ENCODE measurements around the gene SYNRG. TPM values are rescaled to one million over a fixed set of nuclear protein-coding genes. Genes with fewer than 3 reads are reported as not detected.

SYNRG gene
- total RNA-seq, 1 donor from 2014 or later = 49.5 TPM

DNA sequence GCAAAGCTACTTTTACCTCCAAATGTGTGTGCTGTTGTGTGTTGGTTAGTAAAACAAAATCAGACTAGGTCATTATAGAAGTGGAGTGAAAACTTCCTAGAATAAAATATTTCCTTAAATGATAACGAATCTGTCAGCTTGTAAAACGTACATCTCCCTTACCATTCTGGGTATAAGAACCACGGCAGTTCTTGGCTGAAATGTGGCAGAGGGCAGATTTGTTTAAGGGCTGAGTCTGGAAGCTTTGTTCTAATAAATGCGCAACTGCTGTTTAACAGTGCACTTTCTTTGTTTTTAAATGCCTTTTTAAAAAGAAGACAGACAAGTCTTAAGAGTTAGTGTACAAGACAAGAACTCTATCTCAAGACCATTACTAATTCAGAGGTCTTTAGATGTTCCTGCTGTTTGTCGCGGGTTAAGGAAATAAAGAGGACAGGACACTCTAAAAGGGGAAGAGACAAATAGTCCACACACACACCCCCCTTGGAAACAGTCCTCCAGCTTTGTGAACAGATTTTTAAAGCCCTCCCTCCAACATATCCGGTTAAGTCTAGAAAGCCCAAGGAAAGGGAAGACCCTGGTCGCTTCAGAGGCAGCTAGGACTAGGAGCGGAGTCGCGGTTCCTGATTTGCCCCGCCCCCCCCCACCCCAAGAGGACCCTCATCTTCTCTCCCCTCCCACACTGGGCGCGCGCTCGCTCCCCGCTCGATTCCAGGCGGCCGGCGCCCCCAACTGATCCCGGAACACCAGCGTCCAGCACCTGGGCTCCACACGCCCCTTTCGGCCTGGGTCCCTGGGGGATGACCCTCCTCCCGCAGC lies 658 bp downstream of the SYNRG start:
- H3K9me3 Mint-ChIP-seq (ENCODE audit: unreplicated experiment) = no peaks in the 10 kb centered on the region

DNA sequence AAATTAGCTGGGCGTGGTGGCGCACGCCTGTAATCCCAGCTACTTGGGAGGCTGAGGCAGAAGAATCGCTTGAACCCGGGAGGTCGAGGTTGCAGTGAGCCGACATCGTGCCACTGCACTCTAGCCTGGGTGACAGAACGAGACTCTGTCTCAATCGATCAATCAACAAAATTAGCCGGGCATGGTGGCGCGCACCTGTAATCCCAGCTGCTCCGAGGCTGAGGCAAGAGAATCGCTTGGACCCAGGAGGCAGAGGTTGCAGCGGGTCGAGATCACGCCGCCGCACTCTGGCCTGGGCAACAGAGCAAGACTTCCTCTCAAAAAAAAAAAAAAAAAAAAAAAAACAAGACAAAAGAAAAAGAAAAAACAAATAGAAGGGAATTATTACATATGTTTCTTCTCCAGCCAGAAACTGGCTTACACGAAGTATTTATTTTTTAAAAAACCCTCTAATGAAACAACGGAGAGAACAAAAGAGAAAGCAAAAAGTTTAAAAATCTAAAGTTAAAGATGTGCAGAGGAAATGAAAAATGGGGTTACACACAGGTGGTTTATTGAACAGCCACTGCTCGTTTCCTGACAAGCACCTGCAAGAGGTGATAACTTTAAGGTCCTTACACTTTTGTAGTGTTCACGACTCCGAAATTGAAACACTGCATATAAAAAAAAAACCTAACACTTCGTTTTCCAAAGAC lies 1.4 kb downstream of the SYNRG start:
- Mint-ChIP-seq H3K4me1 (ENCODE audit: unreplicated experiment) (peaks cover 31% of the 10 kb centered on the region), H3K4me3 (ENCODE audit: unreplicated experiment) (peak overlapping the region; percentile 93), H3K27me3 (ENCODE audit: unreplicated experiment) (peaks cover 3% of the 10 kb centered on the region), H3K36me3 (ENCODE audit: low read depth, unreplicated experiment) (peaks cover 8% of the 10 kb centered on the region), H3K27ac (ENCODE audit: unreplicated experiment) (peak overlapping the region; percentile 96), H3K9me3 (ENCODE audit: unreplicated experiment) (no peaks in the 10 kb centered on the region)
- TF ChIP-seq, protein P1, sequence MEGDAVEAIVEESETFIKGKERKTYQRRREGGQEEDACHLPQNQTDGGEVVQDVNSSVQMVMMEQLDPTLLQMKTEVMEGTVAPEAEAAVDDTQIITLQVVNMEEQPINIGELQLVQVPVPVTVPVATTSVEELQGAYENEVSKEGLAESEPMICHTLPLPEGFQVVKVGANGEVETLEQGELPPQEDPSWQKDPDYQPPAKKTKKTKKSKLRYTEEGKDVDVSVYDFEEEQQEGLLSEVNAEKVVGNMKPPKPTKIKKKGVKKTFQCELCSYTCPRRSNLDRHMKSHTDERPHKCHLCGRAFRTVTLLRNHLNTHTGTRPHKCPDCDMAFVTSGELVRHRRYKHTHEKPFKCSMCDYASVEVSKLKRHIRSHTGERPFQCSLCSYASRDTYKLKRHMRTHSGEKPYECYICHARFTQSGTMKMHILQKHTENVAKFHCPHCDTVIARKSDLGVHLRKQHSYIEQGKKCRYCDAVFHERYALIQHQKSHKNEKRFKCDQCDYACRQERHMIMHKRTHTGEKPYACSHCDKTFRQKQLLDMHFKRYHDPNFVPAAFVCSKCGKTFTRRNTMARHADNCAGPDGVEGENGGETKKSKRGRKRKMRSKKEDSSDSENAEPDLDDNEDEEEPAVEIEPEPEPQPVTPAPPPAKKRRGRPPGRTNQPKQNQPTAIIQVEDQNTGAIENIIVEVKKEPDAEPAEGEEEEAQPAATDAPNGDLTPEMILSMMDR (IDR thresholded peaks at IDR 0.05; ENCODE audit: unreplicated experiment) = no peak
- DNase-seq (ENCODE audit: low spot score) = peak; percentile 11

More for the DNA sequence above, 658 bp downstream of the SYNRG start:
- peak overlapping the region; percentile 93 for H3K4me3 Mint-ChIP-seq (ENCODE audit: unreplicated experiment)
- peaks cover 12% of the 10 kb centered on the region for H3K36me3 Mint-ChIP-seq (ENCODE audit: low read depth, unreplicated experiment)
- H3K4me1 Mint-ChIP-seq (ENCODE audit: unreplicated experiment) = peaks cover 28% of the 10 kb centered on the region
- peak overlapping the region; percentile 96 for H3K27ac Mint-ChIP-seq (ENCODE audit: unreplicated experiment)
- peaks cover 3% of the 10 kb centered on the region for H3K27me3 Mint-ChIP-seq (ENCODE audit: unreplicated experiment)
- TF ChIP-seq, protein P1 (IDR thresholded peaks at IDR 0.05; ENCODE audit: unreplicated experiment) = no peak
- DNase-seq (ENCODE audit: low spot score) = peak; percentile 64

DNA sequence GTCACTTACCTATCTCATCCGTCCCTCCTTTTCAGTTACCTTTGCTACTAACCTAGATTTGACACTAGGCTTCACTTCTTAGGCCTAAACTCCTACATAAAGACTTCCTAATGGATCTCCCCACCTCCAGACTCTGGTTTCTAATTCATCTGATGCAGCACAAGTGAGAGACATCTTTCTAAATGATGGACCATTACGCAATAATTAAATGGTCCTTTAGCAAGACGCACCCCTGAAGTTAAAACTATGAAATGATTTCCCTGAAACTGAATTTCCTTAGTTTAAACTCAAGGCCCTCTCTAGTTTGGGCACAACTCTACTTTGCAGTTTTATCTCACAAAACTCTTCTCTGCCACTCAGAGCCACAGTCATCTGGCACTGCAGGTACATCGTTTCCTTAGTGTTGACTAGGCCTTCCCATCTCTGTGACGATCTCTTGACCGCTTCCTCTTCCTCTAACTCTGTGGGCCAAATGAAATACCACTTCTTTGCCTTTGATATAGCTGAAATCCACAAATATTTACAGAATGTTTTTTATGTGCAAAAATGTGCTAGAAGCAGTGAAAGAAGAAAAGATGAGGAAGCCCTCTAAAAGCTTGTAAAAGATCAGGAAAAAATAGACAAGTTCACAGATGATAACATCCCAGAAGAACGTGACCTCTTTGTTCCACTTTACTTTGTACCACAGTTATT lies 3.3 kb downstream of the SYNRG start:
- TF ChIP-seq, protein P1 (IDR thresholded peaks at IDR 0.05; ENCODE audit: unreplicated experiment) = no peak
- peak overlapping the region; percentile 34 for H3K4me3 Mint-ChIP-seq (ENCODE audit: unreplicated experiment)
- DNase-seq (ENCODE audit: low spot score) = no peak
- H3K27me3 Mint-ChIP-seq (ENCODE audit: unreplicated experiment) = peaks cover 3% of the 10 kb centered on the region
- H3K36me3 Mint-ChIP-seq (ENCODE audit: low read depth, unreplicated experiment) = peaks cover 12% of the 10 kb centered on the region
- H3K9me3 Mint-ChIP-seq (ENCODE audit: unreplicated experiment) = no peaks in the 10 kb centered on the region
- H3K4me1 Mint-ChIP-seq (ENCODE audit: unreplicated experiment) = peaks cover 36% of the 10 kb centered on the region
- H3K27ac Mint-ChIP-seq (ENCODE audit: unreplicated experiment) = peak overlapping the region; percentile 70

DNA sequence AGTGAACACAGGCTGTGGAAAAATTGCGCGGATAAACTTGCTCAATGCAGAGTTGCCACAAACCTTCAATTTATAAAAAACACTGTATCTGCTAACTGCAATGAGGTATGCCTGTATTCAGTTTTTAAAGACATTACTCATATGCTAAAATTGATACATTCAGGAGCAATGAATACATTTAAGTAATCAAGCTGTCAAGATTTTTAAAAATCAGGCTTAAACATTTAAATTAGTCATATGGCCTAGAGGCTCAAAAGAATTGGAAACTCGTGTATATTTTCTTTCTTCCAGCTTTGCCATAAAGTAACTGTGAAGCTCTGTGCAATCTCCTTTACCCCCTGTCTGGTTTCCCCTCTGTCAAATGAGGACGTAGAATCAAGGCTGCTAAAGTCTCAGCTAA lies 4.1 kb downstream of the SYNRG start:
- Mint-ChIP-seq H3K9me3 (ENCODE audit: unreplicated experiment) (no peaks in the 10 kb centered on the region), H3K4me3 (ENCODE audit: unreplicated experiment) (no peak overlapping the region), H3K27me3 (ENCODE audit: unreplicated experiment) (peaks cover 3% of the 10 kb centered on the region), H3K36me3 (ENCODE audit: low read depth, unreplicated experiment) (peaks cover 12% of the 10 kb centered on the region), H3K4me1 (ENCODE audit: unreplicated experiment) (peaks cover 36% of the 10 kb centered on the region), H3K27ac (ENCODE audit: unreplicated experiment) (no peak overlapping the region)
- DNase-seq (ENCODE audit: low spot score) = no peak
- TF ChIP-seq, protein P1 (IDR thresholded peaks at IDR 0.05; ENCODE audit: unreplicated experiment) = no peak
